HG02763 (cell line): ENCODE measurements around the gene SLC1A7.
"Not testable (repeated sequence)": the region's sequence is repeated elsewhere in the genome, so short reads cannot be mapped to it uniquely, and the experiment has no call there.

ENCODE experiments used
- ATAC-seq: cut with Tn5 transposase; IDR thresholded peaks from one replicate; pipeline ENCODE4 v1.9.1; 2021; ENCODE audit warnings: mild to moderate bottlenecking, moderate library complexity; ENCODE audit not compliant: unreplicated experiment

Gene SLC1A7

DNA sequence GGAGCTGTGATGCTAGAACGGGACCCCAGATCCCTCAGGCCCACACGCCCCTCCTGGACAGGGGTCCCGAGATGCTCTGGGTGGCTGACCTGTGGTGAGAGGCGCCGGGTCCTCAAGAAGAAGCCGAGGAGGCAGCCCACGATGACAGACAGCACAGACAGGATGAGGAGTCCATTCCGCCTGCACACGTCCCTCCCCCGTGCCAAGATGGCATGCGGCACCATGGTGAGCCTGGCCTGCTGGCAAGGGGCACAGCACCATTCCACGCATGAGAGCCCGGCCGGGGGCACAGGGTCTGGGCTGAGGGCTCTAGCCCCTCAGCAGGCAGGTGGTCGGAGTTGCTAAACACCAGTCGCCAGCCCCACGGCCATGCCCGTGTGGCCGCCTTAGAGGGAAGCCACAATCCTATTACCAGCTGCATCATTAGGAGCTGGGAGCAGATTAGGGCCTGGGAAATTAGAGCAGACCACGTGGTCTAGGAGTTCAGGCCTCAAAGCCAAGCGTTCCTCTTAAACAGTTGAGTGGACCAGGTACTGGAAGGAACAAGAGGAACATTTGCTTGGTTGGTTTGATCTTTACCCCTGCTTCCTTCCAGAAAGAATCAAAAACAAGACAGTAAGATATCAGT, at the start of gene SLC1A7:
SLC1A7 (minus strand) TSS at position 413 of the 628 bp plus-strand sequence; CDS start at position 224, 189 bp downstream.
- ATAC-seq = no peak

DNA sequence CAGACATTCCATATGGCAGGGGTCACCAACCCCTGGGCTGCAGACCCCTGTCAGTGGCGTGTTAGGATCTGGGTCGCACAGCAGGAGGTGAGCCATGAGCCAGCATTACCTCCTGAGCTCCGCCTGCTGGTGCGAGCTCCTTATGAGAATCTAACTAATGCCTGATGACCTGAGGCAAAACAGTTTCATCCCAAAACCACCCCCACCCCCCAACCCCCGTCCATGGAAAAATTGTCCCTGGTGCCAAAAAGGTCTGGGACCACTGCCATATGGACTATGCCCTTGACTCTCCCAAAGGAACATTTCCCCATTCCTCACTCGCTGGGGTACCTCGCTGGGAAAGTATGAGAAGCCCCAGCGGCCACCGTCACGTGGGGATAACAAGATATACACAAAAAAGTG, 47.8 kb upstream of the SLC1A7 start:
- ATAC-seq = no peak

DNA sequence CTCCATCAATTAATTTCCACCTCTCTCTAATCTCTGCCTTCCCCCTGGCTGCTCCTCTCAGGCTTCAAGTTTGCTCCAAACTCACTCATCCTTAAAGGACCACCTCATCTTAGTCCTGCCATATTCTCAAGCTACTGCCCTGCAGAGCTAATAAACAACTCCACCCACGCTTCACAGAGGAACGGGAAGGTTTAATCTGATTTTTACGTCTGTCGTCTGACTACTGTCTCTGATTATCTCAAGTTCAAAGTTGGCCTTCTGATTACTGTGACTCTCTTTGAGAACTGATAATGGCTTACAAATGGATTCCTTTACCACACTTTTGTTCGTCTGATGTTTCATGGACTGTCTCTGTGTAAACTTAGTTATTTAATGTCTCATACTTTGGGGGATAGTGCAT, 46.6 kb upstream of the SLC1A7 start:
- no peak for ATAC-seq

DNA sequence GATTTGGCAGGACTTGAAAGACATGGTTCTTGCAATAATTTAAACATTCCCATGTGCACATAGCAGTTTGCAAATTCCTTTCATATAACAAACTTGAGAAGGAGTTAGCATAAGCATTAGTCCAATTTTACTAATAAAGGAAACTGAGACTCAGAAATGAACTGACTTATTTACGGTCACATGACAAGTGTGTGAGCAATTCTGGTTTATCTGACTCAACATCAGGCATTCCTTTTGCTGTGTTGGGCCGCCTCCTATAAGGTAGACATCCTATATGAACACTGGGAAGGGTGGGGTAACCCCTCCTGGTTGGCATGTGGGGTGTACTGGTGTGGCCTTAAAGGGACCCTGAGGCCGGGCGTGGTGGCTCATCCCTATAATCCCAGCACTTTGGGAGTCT, 45.7 kb upstream of the SLC1A7 start:
- no peak for ATAC-seq

DNA sequence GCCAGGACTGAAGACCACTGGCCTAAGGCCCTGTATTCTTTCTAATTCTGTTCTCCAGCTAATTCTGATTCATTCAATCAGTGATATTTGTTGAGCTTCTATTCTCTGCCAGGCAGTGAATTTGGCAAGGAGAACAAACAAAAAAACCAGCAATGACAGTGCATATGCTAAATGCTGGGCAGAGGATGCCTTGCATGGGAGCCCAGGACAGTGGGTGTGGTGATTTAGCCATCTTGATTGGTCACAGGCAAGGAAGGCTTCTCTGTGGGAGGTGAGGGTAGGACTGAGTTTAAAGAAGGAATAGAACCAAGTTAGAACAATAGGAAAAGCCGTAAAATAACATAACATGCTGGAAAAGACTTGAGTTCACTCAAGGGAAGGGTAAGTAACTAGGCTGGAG, 45.0 kb upstream of the SLC1A7 start:
- no peak for ATAC-seq

DNA sequence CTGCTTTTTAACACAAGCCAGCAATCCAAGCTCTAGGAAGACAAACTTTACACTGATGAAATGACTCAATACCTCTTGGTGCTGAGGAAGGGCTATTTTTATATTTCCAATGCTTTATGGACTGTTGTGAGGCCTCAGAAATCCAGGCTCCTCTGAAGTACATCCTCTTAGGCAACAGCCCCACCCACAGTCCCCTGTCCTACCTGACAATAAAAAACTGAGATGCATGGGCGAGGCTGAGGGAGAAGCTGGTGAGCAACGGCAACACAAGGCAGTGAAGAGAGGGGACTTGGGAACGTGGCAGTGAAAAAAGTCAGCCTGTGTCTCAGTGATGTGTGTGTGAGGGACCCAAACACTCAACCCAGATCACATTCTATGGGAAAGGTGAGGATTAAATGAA, 44.1 kb upstream of the SLC1A7 start:
- ATAC-seq = no peak

DNA sequence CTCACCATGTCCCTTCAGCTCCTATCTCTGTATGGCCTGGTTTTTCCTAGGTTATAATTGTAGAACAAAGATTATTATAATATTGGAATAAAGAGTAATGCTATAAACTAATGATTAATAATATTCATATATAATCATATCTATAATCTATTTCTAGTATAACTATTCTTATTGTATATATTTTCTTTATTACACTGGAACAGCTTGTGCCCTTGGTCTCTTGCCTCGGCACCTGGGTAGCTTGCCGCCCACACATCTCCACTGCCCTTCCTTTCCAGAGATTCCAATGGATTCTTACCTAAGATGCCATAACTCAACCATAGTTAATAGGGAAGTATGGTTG, 43.5 kb upstream of the SLC1A7 start:
- ATAC-seq = not testable (repeated sequence)

DNA sequence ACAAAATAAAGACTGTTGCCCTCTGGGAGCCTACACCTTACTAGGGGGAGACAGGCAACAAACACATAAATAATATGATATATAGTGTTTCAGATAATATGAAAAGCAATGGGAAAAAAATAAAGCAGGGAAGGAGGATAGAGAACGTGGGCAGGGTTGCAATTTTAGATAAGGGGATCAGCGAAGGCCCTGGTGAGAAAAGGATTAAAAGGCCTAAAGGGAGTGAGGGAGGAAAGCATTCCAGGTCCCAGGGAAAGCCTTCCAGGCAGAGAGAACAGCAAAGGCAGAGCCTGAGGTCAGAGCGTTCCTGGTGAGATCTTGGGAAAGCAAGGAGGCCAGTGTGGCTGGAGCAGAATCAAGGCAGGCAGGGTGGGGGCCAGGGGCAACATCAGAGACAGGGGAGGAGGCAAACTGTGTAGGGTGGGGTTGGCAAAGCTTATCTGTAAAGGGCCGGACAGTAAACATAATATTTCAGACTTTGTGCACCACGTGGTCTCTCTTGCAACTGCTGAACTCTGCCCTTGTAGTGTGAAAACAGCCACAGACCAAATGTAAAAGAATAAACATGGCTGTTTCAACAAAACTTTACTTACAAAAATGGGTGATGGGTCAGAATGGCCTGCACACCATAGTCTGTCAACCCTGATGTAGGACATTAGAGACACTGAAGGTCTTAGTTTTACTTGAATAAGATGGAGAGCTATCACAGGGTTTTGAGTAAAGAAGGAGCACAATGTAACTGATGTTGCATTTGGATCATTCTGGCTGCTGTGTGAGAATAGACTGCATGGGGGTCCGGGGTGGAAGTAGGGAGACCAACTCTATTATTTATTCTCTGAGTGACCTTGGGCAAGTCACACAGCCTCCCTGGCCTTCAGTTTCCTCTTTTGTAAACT, 40.9 kb upstream of the SLC1A7 start:
- ATAC-seq = no peak

DNA sequence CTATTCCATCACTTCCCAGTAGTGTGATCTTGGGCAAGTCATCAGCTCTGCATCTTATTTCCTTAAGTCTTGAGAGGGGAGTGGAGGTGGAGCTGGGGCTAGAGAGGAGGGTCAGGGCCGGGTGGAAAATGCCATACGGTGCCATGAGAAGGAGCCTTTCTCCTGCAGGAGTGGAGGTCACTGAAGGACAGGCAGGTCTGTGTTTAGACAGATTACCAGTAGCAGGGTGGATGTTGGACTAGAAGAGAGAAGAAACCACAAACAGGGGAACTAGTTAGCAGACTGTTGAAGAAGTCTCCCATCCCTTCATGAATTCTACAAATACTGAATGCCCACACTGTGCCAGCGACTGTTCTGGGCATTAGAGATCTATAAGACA, 40.3 kb upstream of the SLC1A7 start:
- ATAC-seq = no peak

DNA sequence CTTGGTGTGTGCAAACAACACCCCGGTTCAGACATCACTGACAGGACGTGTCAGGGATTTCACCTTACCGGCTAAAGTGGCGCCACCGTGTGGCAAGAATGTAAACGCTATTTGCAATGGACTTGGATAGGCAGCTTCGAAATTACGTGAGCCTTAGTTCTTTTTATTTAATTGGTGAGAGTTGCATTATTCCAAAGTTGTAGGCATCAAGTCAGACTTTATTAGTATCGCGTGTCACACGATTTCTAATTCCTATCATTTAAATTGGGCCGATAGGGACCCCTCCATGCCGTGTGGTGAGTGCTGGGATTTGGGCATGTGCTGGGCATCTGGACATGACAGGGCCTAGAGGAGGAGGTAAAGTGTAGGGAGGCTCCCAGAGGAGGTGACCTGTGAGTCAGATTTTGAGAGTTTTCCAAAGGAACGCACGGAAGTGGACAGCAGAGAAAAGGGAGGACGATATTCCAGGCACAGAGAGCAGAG, 39.7 kb upstream of the SLC1A7 start:
- ATAC-seq = no peak

DNA sequence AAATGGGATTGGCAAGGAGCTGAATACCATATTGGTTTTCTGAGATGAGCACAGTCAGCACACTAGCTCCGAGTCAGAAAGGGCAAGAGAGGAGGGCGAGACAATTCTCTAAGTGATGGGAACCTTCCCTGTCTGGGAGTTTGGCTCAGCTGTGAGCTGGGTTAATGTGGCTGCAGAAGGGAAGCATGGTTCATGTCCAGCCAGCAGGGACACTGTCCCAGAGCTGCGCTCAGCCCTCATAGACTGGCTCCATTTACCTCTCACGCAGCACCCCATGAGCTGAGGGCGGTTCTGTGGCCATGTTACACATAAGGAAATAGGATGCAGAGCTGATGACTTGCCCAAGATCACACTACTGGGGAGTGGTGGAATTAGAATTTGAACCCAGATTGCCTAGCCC, 38.5 kb upstream of the SLC1A7 start:
- no peak for ATAC-seq

DNA sequence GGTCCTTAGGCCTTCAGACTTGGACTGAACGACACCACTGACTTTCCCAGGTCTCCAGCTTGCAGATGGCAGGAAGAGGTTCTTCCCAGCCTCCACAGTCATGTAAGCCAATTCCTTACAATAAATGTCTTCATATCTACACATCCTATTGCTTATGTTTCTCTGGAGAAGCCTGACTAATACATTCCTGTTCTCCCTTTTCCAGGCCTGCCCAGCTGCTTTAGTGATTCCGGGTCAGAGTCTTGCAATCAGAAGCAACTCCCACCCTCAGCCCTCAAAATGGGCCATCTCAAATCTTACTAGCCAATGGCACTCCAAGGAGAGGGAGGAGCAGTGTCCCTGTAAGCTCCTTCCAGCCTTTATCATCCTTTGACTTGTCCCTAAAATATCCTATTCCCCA, 37.8 kb upstream of the SLC1A7 start:
- ATAC-seq = no peak

DNA sequence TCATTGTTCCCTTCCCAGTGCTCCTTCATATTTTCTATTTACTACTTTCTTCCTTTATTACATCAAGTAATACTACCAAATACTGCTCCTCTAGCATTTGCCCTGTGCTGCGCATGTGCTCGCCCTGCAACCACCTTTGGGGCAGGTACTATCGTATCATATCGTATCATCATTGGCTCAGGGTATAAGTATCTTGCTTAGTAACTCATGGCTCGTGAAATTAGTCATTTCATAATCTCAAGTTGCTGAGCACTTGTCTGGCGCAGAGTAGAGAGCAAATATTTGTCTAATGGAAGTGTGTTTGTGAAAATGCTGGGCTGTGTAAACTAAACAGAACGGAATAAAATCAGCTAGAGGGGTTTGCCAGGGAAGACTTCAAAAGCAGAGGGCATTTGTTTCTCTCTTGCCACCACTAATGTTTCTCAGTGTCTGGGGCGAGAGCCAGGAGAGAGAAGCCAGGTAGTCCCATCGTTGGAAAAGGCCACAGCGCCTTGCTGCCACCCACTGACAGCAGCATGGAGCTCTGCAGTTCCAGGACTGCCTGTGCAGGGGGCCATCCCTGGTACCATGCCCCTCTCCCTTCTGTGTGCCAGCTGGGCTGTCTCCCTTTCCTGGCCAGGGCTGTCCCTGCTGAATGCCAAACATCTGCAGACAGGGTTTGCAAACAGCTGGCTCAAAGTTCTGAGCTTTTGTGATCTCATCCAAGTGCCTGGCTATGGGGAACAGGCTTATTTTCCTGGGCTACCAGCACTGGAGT, 34.2 kb upstream of the SLC1A7 start:
- ATAC-seq = no peak

DNA sequence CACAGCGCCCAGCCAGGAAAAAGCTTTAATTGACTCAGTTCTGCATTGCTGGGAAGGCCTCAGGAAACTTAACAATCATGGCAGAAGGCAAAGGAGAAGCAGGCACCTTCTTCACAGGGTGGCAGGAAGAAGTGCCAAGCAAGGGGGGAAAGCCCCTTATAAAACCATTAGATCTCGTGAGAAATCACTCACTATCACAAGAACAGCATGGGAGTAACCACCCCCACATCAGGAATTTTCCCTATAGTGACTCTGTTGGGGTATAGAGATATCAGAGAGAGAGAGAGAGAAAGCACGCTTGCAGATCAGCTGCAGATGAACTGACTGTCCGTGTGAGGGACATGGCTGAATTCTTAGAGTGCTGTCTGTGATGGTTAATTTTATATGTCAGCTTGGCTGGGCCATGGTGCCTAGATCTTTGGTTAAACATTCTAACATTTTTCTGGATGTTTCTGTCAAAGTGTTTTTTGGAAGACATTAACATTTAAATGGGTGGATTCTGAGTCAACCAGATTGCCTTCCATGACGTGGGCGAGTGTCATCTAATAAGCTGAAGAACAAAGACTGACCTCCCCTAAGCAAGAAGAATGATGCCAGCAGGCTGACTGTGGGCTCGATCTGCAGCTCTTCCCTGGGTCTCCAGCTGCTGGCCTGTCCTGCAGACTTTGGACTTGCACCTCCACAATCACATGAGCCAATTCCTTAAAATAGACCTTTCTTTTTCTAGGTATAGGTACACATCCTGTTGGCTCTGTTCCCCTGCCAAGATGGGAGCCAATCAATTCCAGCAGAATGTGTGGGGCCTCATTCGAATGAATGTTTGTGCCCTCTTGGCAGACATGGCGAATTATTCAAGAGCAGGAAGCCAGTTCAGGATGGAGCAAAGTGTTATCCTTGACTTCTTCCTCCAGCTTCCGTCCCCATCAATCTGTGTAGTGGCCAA, 32.8 kb upstream of the SLC1A7 start:
- ATAC-seq = no peak

DNA sequence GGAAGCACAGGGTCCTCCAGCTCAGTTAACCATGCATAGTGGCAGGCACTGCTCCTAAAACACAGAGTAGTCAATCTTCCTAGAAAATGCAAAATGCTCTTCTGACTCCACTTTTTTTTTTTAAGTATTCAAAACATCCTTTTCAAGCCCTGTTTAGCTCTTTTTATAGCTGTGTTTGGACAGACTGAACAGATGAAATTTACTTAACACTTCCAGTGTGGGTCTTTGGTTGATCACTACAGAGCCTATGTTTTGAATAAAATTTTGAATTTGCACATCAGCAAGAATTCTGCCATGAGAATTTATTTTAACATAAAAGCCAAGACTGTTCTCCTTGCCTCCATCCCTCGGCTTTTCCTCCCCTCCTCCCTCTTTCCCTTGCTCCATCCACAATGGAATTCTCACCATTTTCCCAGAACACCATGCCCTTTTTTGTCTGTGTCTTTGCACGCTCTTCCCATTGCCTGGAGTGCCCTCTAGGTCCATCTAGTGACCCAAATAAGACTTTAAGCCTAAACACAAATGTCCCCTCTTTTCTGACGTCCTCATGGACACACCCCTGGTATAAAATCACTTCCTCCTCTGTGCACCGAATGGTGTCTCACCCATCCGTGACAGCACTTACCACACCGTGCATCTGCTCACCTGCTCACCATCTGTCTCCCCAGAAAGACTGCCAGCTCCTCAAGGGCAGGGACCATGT, 30.1 kb upstream of the SLC1A7 start:
- no peak for ATAC-seq

DNA sequence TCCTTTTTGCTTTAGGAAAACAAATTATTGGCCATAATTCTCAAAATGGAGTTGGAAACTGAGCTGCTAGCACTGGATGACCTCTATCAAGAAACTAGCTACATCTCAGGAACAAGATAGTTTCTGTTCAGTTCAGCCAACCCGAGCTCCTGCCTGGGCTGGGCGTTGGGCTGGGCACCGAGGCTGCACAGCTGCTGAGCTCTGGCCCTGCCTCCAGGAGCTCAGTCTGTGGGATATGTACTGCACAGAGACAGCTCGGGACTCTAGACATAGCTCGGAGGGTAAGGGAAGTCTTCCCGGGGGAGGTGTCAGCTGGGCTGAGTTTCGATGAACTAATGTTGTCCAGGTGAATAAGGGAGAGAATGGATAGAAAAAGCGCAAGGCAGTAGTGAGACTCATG, 24.5 kb upstream of the SLC1A7 start:
- no peak for ATAC-seq

DNA sequence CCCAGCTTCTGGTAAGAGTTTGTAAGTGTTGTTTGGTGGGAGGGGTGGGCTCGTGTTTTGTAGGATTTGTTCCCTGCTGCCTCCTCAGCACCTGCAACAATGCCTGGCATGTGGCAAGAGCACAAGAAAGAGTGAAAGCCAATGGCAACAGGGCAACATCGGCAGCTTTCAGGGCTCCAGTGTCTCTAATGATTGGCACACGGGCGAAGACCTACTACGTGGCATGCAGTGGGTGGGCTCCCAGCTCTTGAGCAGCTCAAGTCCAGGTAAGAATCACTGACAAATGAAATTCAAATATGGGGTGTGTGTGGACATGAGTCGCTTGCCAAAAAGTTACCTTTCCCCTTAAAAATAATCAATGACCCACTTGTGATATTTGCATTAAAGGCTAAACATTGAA, 23.9 kb upstream of the SLC1A7 start:
- ATAC-seq = no peak

DNA sequence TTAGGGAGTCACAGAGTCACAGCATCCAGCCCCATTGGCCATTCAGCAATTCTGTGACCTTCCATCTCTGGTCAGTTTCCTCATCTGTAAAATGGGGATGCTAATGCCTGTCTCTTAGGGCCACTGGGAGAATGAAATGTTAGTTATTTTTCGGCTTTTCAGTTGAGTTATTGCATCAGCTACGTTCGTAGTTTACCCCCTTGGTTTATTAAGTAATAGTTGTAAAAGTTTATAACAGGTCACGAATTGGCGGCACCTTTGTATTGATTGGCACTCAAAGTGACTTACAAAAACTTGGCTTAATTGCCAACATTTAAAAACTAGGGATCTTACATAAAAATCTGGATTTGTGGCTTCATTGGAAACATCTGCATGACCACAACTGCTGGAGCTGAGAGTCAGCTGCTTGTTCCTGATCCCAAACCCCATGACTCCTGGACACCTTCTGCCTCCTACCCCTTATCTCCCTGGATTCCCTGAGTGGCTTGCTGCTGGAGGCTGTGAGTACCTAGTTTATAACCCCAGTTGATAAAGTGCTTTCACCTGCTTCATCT, 23.0 kb upstream of the SLC1A7 start:
- no peak for ATAC-seq

DNA sequence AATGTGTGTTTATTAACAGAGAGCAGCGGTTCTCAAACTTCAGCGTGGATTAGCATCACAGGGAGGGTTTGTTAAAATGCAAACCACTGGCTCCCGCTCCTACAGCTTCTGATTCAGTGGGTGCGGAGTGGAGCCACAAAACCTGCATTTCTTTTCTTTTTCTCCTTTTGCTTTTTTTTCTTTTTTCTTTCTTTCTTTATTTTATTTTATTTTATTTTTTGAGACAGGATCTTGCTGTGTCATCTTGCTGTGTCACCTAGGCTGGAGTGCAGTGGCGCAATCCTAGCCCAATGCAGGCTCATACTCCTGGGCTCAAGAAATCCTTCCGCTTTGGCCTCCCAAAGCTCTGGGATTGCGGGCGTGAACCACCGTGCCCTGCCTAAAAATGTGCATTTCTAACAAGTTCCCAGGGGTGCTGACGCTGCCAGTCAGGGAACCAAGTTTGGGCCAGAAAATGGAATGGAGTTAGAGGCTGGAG, 20.9 kb upstream of the SLC1A7 start:
- no peak for ATAC-seq

DNA sequence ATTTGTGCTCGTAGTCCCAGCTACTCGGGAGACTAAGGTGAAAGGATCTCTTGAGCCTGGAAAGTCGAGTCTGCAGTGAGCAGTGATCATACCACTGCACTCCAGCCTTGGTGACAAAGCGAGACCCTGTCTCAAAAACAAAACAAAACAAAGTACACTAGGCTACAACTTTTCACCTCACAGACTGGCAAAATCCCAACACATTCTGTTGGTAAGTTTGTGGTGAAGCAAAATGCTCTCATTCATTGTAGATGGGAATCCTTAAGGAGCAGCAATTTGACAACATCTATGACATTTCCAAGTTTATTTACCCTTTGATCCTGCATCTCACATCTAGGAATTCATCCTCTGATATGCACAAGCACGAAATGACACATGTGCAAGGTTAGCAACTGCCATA, 20.2 kb upstream of the SLC1A7 start:
- ATAC-seq = no peak
